G401.6 (cell line): ENCODE results near the gene RALB.
"Not testable (repeated sequence)": the region's sequence is repeated elsewhere in the genome, so short reads cannot be mapped to it uniquely, and the experiment has no call there.

ENCODE experiments used
- FAIRE-seq: peaks from 2 replicates; lab custom pipeline; 2012; peaks lifted over from hg19 to GRCh38; lab: Jason Lieb, UNC

The RALB gene

GRCh38 chr2:120224735-120225548, 27.7 kb upstream of the RALB start:
- no peak for FAIRE-seq

- no peak for FAIRE-seq
Measured at GRCh38 chr2:120225549-120226065, 27.0 kb upstream of the RALB start.

GRCh38 chr2:120226316-120226715, 26.3 kb upstream of the RALB start:
- FAIRE-seq: no peak

- FAIRE-seq: no peak
Measured at GRCh38 chr2:120227111-120227991, 25.3 kb upstream of the RALB start.

GRCh38 chr2:120228503-120228902, 24.1 kb upstream of the RALB start:
- FAIRE-seq: no peak

GRCh38 chr2:120229341-120229740, 23.3 kb upstream of the RALB start:
- FAIRE-seq: no peak

- FAIRE-seq: no peak
Measured at GRCh38 chr2:120230515-120231471, 21.9 kb upstream of the RALB start.

GRCh38 chr2:120231564-120231973, 21.1 kb upstream of the RALB start:
- FAIRE-seq: no peak

GRCh38 chr2:120231974-120232635, 20.5 kb upstream of the RALB start:
- FAIRE-seq: no peak

GRCh38 chr2:120233292-120233691, 19.4 kb upstream of the RALB start:
- FAIRE-seq: no peak

GRCh38 chr2:120235158-120235557, 17.5 kb upstream of the RALB start:
- FAIRE-seq: not testable (repeated sequence)

- no peak for FAIRE-seq
Measured at GRCh38 chr2:120235681-120236080, 17.0 kb upstream of the RALB start.

GRCh38 chr2:120236316-120236715, 16.3 kb upstream of the RALB start:
- FAIRE-seq: no peak

GRCh38 chr2:120236791-120237190, 15.9 kb upstream of the RALB start:
- FAIRE-seq: no peak

GRCh38 chr2:120237491-120237902, 15.2 kb upstream of the RALB start:
- no peak for FAIRE-seq

GRCh38 chr2:120238728-120239487, 13.7 kb upstream of the RALB start:
- no peak for FAIRE-seq

GRCh38 chr2:120239488-120240287, 13.0 kb upstream of the RALB start:
- FAIRE-seq: no peak

- no peak for FAIRE-seq
Measured at GRCh38 chr2:120240901-120241429, 11.7 kb upstream of the RALB start.

- FAIRE-seq: no peak
Measured at GRCh38 chr2:120241684-120242083, 11.0 kb upstream of the RALB start.
